Ovary (tissue), 9 donors: Measurements from ENCODE around the gene PNLIPRP2. TPM values are rescaled to one million over a fixed set of nuclear protein-coding genes. Genes with fewer than 3 reads are reported as not detected.
A peak's percentile ranks its signal among the peaks of the same experiment; 100 is the strongest.

Experiments used
- DNase-seq, 5 donors: peaks; one replicate each; pipeline ENCODE4 v3.0.0-alpha.2; 2019 to 2020
- H3K27ac ChIP-seq, 2 donors: fragments of 200-600 bp; one replicate each; pipeline versions ENCODE4 v1.5.1 to v1.8.0; 2019 to 2022
- H3K27me3 ChIP-seq: fragments of 200-600 bp; one replicate; pipeline ENCODE4 v1.8.0; 2022
- H3K36me3 ChIP-seq: fragments of 200-600 bp; sonication (generic); one replicate; pipeline ENCODE4 v1.5.1; 2019
- H3K4me1 ChIP-seq: one replicate; pipeline ENCODE4 v1.8.1; 2013; ENCODE audit warnings: mild to moderate bottlenecking, moderate library complexity; ENCODE audit not compliant: insufficient read depth
- H3K4me3 ChIP-seq: fragments of 200-600 bp; sonication (generic); one replicate; pipeline ENCODE4 v1.5.1; 2017
- H3K9me3 ChIP-seq, 2 donors: fragments of 200-600 bp in 1 of 2; sonication (generic) in 1 of 2; one replicate each; pipeline versions ENCODE4 v1.5.1 to v1.8.1; 2013 to 2019; ENCODE audit warnings: mild to moderate bottlenecking in 1 of 2, moderate library complexity in 1 of 2
- CTCF ChIP-seq, 3 donors: fragments of 450-650 bp in 2 of 3; fragments of 200-600 bp in 1 of 3; IDR thresholded peaks; one replicate each; pipeline versions ENCODE4 v1.5.1 to v1.8.0; 2016 to 2022; ENCODE audit warnings: antibody characterized with exemption in 3 of 3, mild to moderate bottlenecking in 1 of 3
- EP300 ChIP-seq: sonication (generic); formaldehyde crosslinking; IDR thresholded peaks from one replicate; pipeline ENCODE4 v1.6.1; 2017; ENCODE audit warnings: antibody characterized with exemption
- POLR2A ChIP-seq: fragments of 450-650 bp; IDR thresholded peaks from one replicate; pipeline ENCODE4 v1.6.1; 2017; ENCODE audit warnings: antibody characterized with exemption, mild to moderate bottlenecking, moderate library complexity
- WGBS, 3 donors: extraction: QIAGEN DNeasy Blood & Tissue Kit in 1 of 3; methylation state at CpG; one replicate each; pipeline versions ENCODE4 v1.1.5 to v1.1.7; 2013 to 2017; 5-methylcytosine and 5-hydroxymethylcytosine counted together
- intact Hi-C, 4 donors: fragments of 100-400 bp; cut with DNase I; formaldehyde crosslinking; loops; one replicate each; pipeline versions ENCODE4 v1.11.0 to v1.15.1; 2022 to 2023
- polyA plus RNA-seq, 2 donors: library from polyadenylated mRNA; stranded (reverse); fragments of 200-250 nt in 1 of 2; fragments of 350-450 nt in 1 of 2; fragmentation: Illumina TruSeq in 1 of 2; extraction: RNeasy Lipid Tissue Mini Kit (QIAGEN cat#74804) in 1 of 2; gene quantifications; one replicate each; pipeline ENCODE4 v1.2.3, GENCODE V29; 2013 to 2014
- total RNA-seq, 7 donors: library from RNA; depleted of rRNA in 2 of 7; stranded (reverse); fragments of >200 nt in 2 of 7; fragmentation: NEBNext Ultra II Directional in 3 of 7; extraction: Animal tissue kit (Norgen Biotek cat#: 25700) in 3 of 7; gene quantifications; one replicate each; pipeline versions ENCODE4 v1.1.0 to v1.2.4, GENCODE V29; 2016 to 2023
- donor health status: DM: no; HTN: no; CAD: no; lungs with moderate emphysema.
- donor health status: DM: no; HTN: no; CAD: no.
- donor health status: Bipolar disorder and iron deficiency.
- donor health status: DM: yes; HTN: yes; CAD: no.
- donor health status: DM: no; HTN: no; CAD: no.
- donor health status: DM: yes; HTN: yes; CAD: no.

PNLIPRP2 gene
- total and polyA plus RNA-seq, 9 donors, result 0.15 to 1.4 (median 0.24) TPM; not detected in 4

- DNase-seq, result no peak
- no peaks in the 10 kb centered on the region for H3K9me3 ChIP-seq
- H3K27ac ChIP-seq, result no peak overlapping the region
- H3K4me1 ChIP-seq, result peaks cover 5% of the 10 kb centered on the region
- H3K4me3 ChIP-seq, result no peak overlapping the region
- no peaks in the 10 kb centered on the region for H3K27me3 ChIP-seq
- intact Hi-C loops, result loop anchor here in 1 of 4 donors (10.0 kb wide), 1 partner anchor 503 kb away; no protein-coding TSS in a partner anchor
- WGBS, 3 donors, result 73 to 83% (median 80%) methylated on average over 5 of the region's 5 CpGs
- H3K36me3 ChIP-seq, result no peaks in the 10 kb centered on the region
- TF ChIP-seq POLR2A, result no peak
These were observed 50.6 kb downstream of the PNLIPRP2 start for GRCh38 chr10:116671274-116671926.

GRCh38 chr10:116672891-116673290 lies 52.1 kb downstream of the PNLIPRP2 start:
- Histone ChIP-seq H3K4me1 (peaks cover 3% of the 10 kb centered on the region), H3K4me3 (no peak overlapping the region), H3K27me3 (no peaks in the 10 kb centered on the region), H3K36me3 (no peaks in the 10 kb centered on the region), H3K9me3 (no peaks in the 10 kb centered on the region), H3K27ac (no peak overlapping the region)
- TF ChIP-seq POLR2A (no peak), EP300 (no peak), CTCF (IDR thresholded peaks at IDR 0.05) (no peak)
- intact Hi-C loops, result loop anchor here in 1 of 4 donors (10.0 kb wide), 1 partner anchor 502 kb away; no protein-coding TSS in a partner anchor
- WGBS, 3 donors, result 91 to 95% (median 95%) methylated on average over 5 of the region's 5 CpGs
- DNase-seq, result no peak

GRCh38 chr10:116673866-116674265 lies 53.1 kb downstream of the PNLIPRP2 start:
- DNase-seq, result no peak
- no peak overlapping the region for H3K27ac ChIP-seq
- TF ChIP-seq EP300, result no peak
- TF ChIP-seq POLR2A, result no peak
- no peak for TF ChIP-seq CTCF (IDR thresholded peaks at IDR 0.05)
- H3K9me3 ChIP-seq, result no peaks in the 10 kb centered on the region
- H3K4me1 ChIP-seq, result peaks cover 3% of the 10 kb centered on the region
- WGBS, 3 donors, result 84 to 90% (median 86%) methylated on average over 2 of the region's 2 CpGs
- no peaks in the 10 kb centered on the region for H3K27me3 ChIP-seq
- no peaks in the 10 kb centered on the region for H3K36me3 ChIP-seq
- intact Hi-C loops, result loop anchor here in 1 of 4 donors (10.0 kb wide), 1 partner anchor 501 kb away; no protein-coding TSS in a partner anchor
- no peak overlapping the region for H3K4me3 ChIP-seq

GRCh38 chr10:116674901-116675423 lies 54.2 kb downstream of the PNLIPRP2 start:
- intact Hi-C loops, result loop anchor here in 1 of 4 donors (10.0 kb wide), 1 partner anchor 500 kb away; no protein-coding TSS in a partner anchor
- no peak for TF ChIP-seq POLR2A
- TF ChIP-seq EP300, result no peak
- no peak for TF ChIP-seq CTCF (IDR thresholded peaks at IDR 0.05)
- H3K27me3 ChIP-seq, result no peaks in the 10 kb centered on the region
- H3K36me3 ChIP-seq, result no peaks in the 10 kb centered on the region
- no peaks in the 10 kb centered on the region for H3K9me3 ChIP-seq
- DNase-seq, result peak in 2 of 5 donors; percentile 15 to 18
- H3K4me1 ChIP-seq, result peaks cover under 1% of the 10 kb centered on the region
- 90 to 95% (median 92%) methylated on average over 24 to 32 of the region's 32 CpGs for WGBS, 3 donors
- H3K27ac ChIP-seq, result no peak overlapping the region
- no peak overlapping the region for H3K4me3 ChIP-seq

- TF ChIP-seq POLR2A, result no peak
- 87 to 93% (median 92%) methylated on average over 11 of the region's 11 CpGs for WGBS, 3 donors
- no peak for DNase-seq
These were observed 55.4 kb downstream of the PNLIPRP2 start for GRCh38 chr10:116676118-116676517.

More at GRCh38 chr10:116676118-116676517, 55.4 kb downstream of the PNLIPRP2 start:
- Histone ChIP-seq H3K27me3 (no peaks in the 10 kb centered on the region), H3K4me1 (no peaks in the 10 kb centered on the region), H3K9me3 (no peaks in the 10 kb centered on the region), H3K36me3 (no peaks in the 10 kb centered on the region), H3K4me3 (no peak overlapping the region), H3K27ac (no peak overlapping the region)
- intact Hi-C loops, result loop anchor here in 1 of 4 donors (10.0 kb wide), 1 partner anchor 499 kb away; no protein-coding TSS in a partner anchor
